H9 (cell line): ENCODE measurements around the gene LDLRAD4. TPM values are rescaled to one million over a fixed set of nuclear protein-coding genes. Genes with fewer than 3 reads are reported as not detected.
A peak's percentile ranks its signal among the peaks of the same experiment; 100 is the strongest.

ENCODE experiments used
- DNase-seq: peaks from one replicate; pipeline ENCODE4 v3.0.0-alpha.2; 2017
- H2AFZ ChIP-seq: one replicate; pipeline ENCODE4 v1.6.1; 2013; ENCODE audit warnings: mild to moderate bottlenecking, low read length, control low read depth, moderate library complexity
- H2AK5ac ChIP-seq: 2 replicates; pipeline ENCODE4 v1.6.1; 2013; ENCODE audit warnings: low read length, control low read depth, mixed read lengths; ENCODE audit not compliant: insufficient read length
- H2BK120ac ChIP-seq: one replicate; pipeline ENCODE4 v1.6.1; 2013; ENCODE audit warnings: low read depth, mild to moderate bottlenecking, low read length, control low read depth, inconsistent platforms; ENCODE audit not compliant: poor library complexity, severe bottlenecking
- H2BK12ac ChIP-seq: 2 replicates; pipeline ENCODE4 v1.6.1; 2013; ENCODE audit warnings: low read length, control low read depth, mixed read lengths, low read depth; ENCODE audit not compliant: insufficient read length
- H2BK15ac ChIP-seq: 2 replicates; pipeline ENCODE4 v1.6.1; 2013; ENCODE audit warnings: low read depth, low read length, control low read depth
- H2BK20ac ChIP-seq: one replicate; pipeline ENCODE4 v1.6.1; 2013; ENCODE audit warnings: low read depth, mild to moderate bottlenecking, low read length, control low read depth, inconsistent platforms; ENCODE audit not compliant: poor library complexity, severe bottlenecking
- H2BK5ac ChIP-seq: 2 replicates; pipeline ENCODE4 v1.6.1; 2013; ENCODE audit warnings: low read length, control low read depth, mixed read lengths; ENCODE audit not compliant: insufficient read length
- H3K14ac ChIP-seq: 2 replicates; pipeline ENCODE4 v1.6.1; 2013; ENCODE audit warnings: low read length, control low read depth; ENCODE audit not compliant: insufficient read depth
- H3K18ac ChIP-seq: 2 replicates; pipeline ENCODE4 v1.6.1; 2013; ENCODE audit warnings: low read depth, mild to moderate bottlenecking, mixed read lengths, low read length, control low read depth; ENCODE audit not compliant: insufficient read length
- H3K23ac ChIP-seq: 2 replicates; pipeline ENCODE4 v1.6.1; 2013; ENCODE audit warnings: low read length, control low read depth, mixed read lengths, low read depth; ENCODE audit not compliant: insufficient read length
- H3K23me2 ChIP-seq: 2 replicates; pipeline ENCODE4 v1.6.1; 2013; ENCODE audit warnings: low read depth, mild to moderate bottlenecking, mixed read lengths, low read length, control low read depth; ENCODE audit not compliant: insufficient read length, poor library complexity, severe bottlenecking
- H3K27ac ChIP-seq: 2 replicates; pipeline ENCODE4 v1.5.1; 2013; ENCODE audit warnings: low read length, control low read depth, mixed read lengths, low read depth; ENCODE audit not compliant: insufficient read length
- H3K27me3 ChIP-seq: 2 replicates; pipeline ENCODE4 v1.6.1; 2013; ENCODE audit warnings: low read length, control low read depth, inconsistent platforms; ENCODE audit not compliant: insufficient read depth
- H3K4ac ChIP-seq: 2 replicates; pipeline ENCODE4 v1.6.1; 2013; ENCODE audit warnings: low read depth, mild to moderate bottlenecking, control low read depth, inconsistent platforms, low read length, moderate library complexity
- H3K4me1 ChIP-seq: 2 replicates; pipeline ENCODE4 v1.6.1; 2013; ENCODE audit warnings: low read length, control low read depth, inconsistent platforms; ENCODE audit not compliant: insufficient read depth
- H3K4me2 ChIP-seq: 2 replicates; pipeline ENCODE4 v1.6.1; 2013; ENCODE audit warnings: low read length, control low read depth, mixed read lengths; ENCODE audit not compliant: insufficient read length, insufficient read depth
- H3K56ac ChIP-seq: 2 replicates; pipeline ENCODE4 v1.6.1; 2013; ENCODE audit warnings: low read depth, mild to moderate bottlenecking, mixed read lengths, low read length, control low read depth; ENCODE audit not compliant: insufficient read length
- H3K79me1 ChIP-seq: 2 replicates; pipeline ENCODE4 v1.6.1; 2013; ENCODE audit warnings: low read depth, mild to moderate bottlenecking, moderate library complexity, low read length, control low read depth, inconsistent platforms; ENCODE audit not compliant: insufficient read depth, poor library complexity, severe bottlenecking
- H3K79me2 ChIP-seq: 2 replicates; pipeline ENCODE4 v1.6.1; 2013; ENCODE audit warnings: low read length, control low read depth, inconsistent platforms; ENCODE audit not compliant: insufficient read depth
- H3K9ac ChIP-seq: 2 replicates; pipeline ENCODE4 v1.6.1; 2013; ENCODE audit warnings: low read length, control low read depth, mixed read lengths; ENCODE audit not compliant: insufficient read length; ENCODE audit errors: extremely low read depth
- H3K9me3 ChIP-seq: one replicate; pipeline ENCODE4 v1.6.1; 2013; ENCODE audit warnings: low read depth, low read length, inconsistent platforms; ENCODE audit not compliant: control insufficient read depth
- H3T11ph ChIP-seq: one replicate; pipeline ENCODE4 v1.6.1; 2013; ENCODE audit warnings: mild to moderate bottlenecking, low read length, control low read depth, inconsistent platforms
- H4K20me1 ChIP-seq: one replicate; pipeline ENCODE4 v1.6.1; 2013; ENCODE audit not compliant: control insufficient read depth, insufficient read length, insufficient read depth
- H4K5ac ChIP-seq: 2 replicates; pipeline ENCODE4 v1.6.1; 2013; ENCODE audit warnings: low read depth, mild to moderate bottlenecking, mixed read lengths, low read length, control low read depth; ENCODE audit not compliant: insufficient read length
- H4K8ac ChIP-seq: replicated peaks from 2 replicates; pipeline ENCODE4 v1.6.1; 2013; ENCODE audit warnings: low read length, control low read depth, mixed read lengths, low read depth; ENCODE audit not compliant: insufficient read length
- H4K91ac ChIP-seq: 2 replicates; pipeline ENCODE4 v1.6.1; 2013; ENCODE audit warnings: low read depth, mild to moderate bottlenecking, moderate library complexity, mixed read lengths, low read length, control low read depth; ENCODE audit not compliant: insufficient read length
- H3K27ac Mint-ChIP-seq, 3 experiments: 2 replicates in 2 of 3; 3 replicates in 1 of 3; pipeline ENCODE4 v1.8.0; 2020 to 2021; ENCODE audit warnings: mixed read lengths in 3 of 3, mild to moderate bottlenecking in 1 of 3, moderate library complexity in 1 of 3
- H3K27me3 Mint-ChIP-seq: 2 replicates; pipeline ENCODE4 v1.8.0; 2021; ENCODE audit warnings: low read depth, mild to moderate bottlenecking, moderate library complexity, mixed read lengths
- H3K36me3 Mint-ChIP-seq, 3 experiments: 2 replicates in 2 of 3; 3 replicates in 1 of 3; pipeline ENCODE4 v1.8.0; 2020 to 2021; ENCODE audit warnings: low read depth in 3 of 3, mixed read lengths in 3 of 3; ENCODE audit not compliant: insufficient read depth in 1 of 3
- H3K4me1 Mint-ChIP-seq, 2 experiments: 2 replicates each; pipeline ENCODE4 v1.8.0; 2020; ENCODE audit warnings: mixed read lengths in 2 of 2
- H3K4me3 Mint-ChIP-seq, 2 experiments: 2 replicates in 1 of 2; 3 replicates in 1 of 2; pipeline ENCODE4 v1.8.0; 2020 to 2021; ENCODE audit warnings: mild to moderate bottlenecking in 2 of 2, mixed read lengths in 2 of 2, moderate library complexity in 1 of 2
- H3K9me3 Mint-ChIP-seq, 2 experiments: 2 replicates in 1 of 2; 3 replicates in 1 of 2; pipeline ENCODE4 v1.8.0; 2020; ENCODE audit warnings: mild to moderate bottlenecking in 2 of 2, mixed read lengths in 2 of 2, moderate library complexity in 1 of 2
- WGBS: extraction: QIAGEN DNeasy Blood & Tissue Kit; methylation state at CpG from one replicate; pipeline ENCODE4 v1.1.7; 2013; ENCODE audit warnings: missing lambda C conversion rate, low lambda C conversion rate, mixed read lengths; ENCODE audit not compliant: insufficient read length; ENCODE audit errors: extremely low coverage; 5-methylcytosine and 5-hydroxymethylcytosine counted together
- total RNA-seq: library from RNA; stranded (reverse); gene quantifications from 2 replicates; pipeline ENCODE4 v1.2.1, GENCODE V29; 2021
- TF ChIP-seq, protein P1 (sequence below): fragments of 200-600 bp; sonication (generic); conservative IDR thresholded peaks from 3 replicates; pipeline ENCODE4 v1.8.0; 2021; ENCODE audit warnings: antibody characterized with exemption, mild to moderate bottlenecking

LDLRAD4 gene
- total RNA-seq, 1 experiment from 2014 or later: 3.9 TPM

DNA sequence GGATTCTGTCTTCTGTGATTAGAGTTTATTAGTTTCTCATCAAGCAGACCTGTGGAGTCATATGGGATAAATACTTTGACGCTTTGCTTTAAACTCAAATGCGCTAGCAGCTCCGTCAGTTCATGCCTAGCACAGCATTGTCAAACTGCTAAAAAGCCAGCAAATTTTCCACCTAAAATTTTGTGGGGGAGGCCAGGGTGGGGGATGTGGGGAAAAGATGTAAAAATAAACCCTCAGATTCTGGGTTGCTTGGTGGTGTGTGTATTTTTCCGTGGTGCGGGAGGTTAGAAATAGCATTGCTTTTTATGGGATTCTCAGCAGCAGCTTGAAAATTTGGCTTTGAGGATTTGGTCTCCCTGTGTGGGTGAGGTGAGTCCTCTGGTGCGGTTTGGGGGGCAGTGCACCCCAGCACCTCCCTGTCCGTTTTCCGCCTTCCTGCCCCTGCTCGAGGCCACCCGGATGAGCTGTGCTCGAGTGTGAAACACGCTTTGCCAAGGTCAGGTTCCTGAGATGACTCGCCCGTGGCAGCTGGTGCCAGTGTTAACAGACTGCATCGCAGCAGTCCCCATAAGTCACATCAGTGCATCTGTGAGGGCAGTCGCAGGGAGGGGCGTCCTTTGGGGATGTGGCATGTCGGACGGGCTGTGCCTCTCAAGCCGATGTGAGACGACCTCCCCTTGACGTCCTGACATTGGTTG is 65.9 kb downstream of the LDLRAD4 start:
- Mint-ChIP-seq H3K4me1 (peaks cover 11 to 14% of the 10 kb centered on the region in 2 experiments), H3K27me3 (no peaks in the 10 kb centered on the region; the same call in 1 of the 2 replicates), H3K27ac (peak overlapping the region in 1 of 3 experiments; percentile 19; a peak in 2 of 7 replicates), H3K4me3 (no peak overlapping the region), H3K36me3 (peaks cover 2 to 4% (median 2%) of the 10 kb centered on the region in 3 experiments; a peak in 3 of 7 replicates), H3K9me3 (peaks cover 0 to 2% of the 10 kb centered on the region in 2 experiments; a peak in 3 of 5 replicates)
- H2BK12ac ChIP-seq: no peak overlapping the region
- no peaks in the 10 kb centered on the region for H3K9me3 ChIP-seq
- no peak overlapping the region for H3K18ac ChIP-seq
- H3K14ac ChIP-seq: no peak overlapping the region
- no peak overlapping the region for H2AK5ac ChIP-seq
- no peak overlapping the region for H2BK5ac ChIP-seq
- H3K9ac ChIP-seq: no peak overlapping the region
- H2BK15ac ChIP-seq: no peak overlapping the region
- H4K5ac ChIP-seq: no peak overlapping the region
- H3K79me1 ChIP-seq: no peaks in the 10 kb centered on the region
- H3K4me1 ChIP-seq: no peaks in the 10 kb centered on the region
- TF ChIP-seq, protein P1, sequence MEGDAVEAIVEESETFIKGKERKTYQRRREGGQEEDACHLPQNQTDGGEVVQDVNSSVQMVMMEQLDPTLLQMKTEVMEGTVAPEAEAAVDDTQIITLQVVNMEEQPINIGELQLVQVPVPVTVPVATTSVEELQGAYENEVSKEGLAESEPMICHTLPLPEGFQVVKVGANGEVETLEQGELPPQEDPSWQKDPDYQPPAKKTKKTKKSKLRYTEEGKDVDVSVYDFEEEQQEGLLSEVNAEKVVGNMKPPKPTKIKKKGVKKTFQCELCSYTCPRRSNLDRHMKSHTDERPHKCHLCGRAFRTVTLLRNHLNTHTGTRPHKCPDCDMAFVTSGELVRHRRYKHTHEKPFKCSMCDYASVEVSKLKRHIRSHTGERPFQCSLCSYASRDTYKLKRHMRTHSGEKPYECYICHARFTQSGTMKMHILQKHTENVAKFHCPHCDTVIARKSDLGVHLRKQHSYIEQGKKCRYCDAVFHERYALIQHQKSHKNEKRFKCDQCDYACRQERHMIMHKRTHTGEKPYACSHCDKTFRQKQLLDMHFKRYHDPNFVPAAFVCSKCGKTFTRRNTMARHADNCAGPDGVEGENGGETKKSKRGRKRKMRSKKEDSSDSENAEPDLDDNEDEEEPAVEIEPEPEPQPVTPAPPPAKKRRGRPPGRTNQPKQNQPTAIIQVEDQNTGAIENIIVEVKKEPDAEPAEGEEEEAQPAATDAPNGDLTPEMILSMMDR: no peak
- H3T11ph ChIP-seq: no peak overlapping the region
- no peak overlapping the region for H2AFZ ChIP-seq
- WGBS: no CpG with 5 or more reads among the region's 22 CpGs
- no peak for DNase-seq
- no peak overlapping the region for H3K4me2 ChIP-seq
- no peak overlapping the region for H3K23ac ChIP-seq
- H3K56ac ChIP-seq: no peak overlapping the region
- no peaks in the 10 kb centered on the region for H4K20me1 ChIP-seq
- H4K8ac ChIP-seq: no peak overlapping the region
- H2BK120ac ChIP-seq: no peak overlapping the region
- H3K27me3 ChIP-seq: no peaks in the 10 kb centered on the region
- H3K79me2 ChIP-seq: no peaks in the 10 kb centered on the region
- H3K27ac ChIP-seq: no peak overlapping the region
- no peak overlapping the region for H2BK20ac ChIP-seq
- no peak overlapping the region for H4K91ac ChIP-seq
- no peaks in the 10 kb centered on the region for H3K23me2 ChIP-seq
- no peak overlapping the region for H3K4ac ChIP-seq
